Measurements from ENCODE around the gene KLHL8. TPM values are rescaled to one million over a fixed set of nuclear protein-coding genes. Genes with fewer than 3 reads are reported as not detected.

KLHL8 gene
- polyA plus RNA-seq, 1 donor (not counting 4 experiments of a cell fraction or from before 2014, with no cell fraction given), result 6.7 TPM

GRCh38 chr4:87120010-87120409 lies 100.4 kb downstream of the KLHL8 start:
- TF ChIP-seq EZH2 (IDR thresholded peaks at IDR 0.05; ENCODE audit: low read length), result no peak
- TF ChIP-seq, protein P1, sequence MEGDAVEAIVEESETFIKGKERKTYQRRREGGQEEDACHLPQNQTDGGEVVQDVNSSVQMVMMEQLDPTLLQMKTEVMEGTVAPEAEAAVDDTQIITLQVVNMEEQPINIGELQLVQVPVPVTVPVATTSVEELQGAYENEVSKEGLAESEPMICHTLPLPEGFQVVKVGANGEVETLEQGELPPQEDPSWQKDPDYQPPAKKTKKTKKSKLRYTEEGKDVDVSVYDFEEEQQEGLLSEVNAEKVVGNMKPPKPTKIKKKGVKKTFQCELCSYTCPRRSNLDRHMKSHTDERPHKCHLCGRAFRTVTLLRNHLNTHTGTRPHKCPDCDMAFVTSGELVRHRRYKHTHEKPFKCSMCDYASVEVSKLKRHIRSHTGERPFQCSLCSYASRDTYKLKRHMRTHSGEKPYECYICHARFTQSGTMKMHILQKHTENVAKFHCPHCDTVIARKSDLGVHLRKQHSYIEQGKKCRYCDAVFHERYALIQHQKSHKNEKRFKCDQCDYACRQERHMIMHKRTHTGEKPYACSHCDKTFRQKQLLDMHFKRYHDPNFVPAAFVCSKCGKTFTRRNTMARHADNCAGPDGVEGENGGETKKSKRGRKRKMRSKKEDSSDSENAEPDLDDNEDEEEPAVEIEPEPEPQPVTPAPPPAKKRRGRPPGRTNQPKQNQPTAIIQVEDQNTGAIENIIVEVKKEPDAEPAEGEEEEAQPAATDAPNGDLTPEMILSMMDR (optimal IDR thresholded peaks at IDR 0.05 in 1 of 3, IDR thresholded peaks at IDR 0.05 in 1 of 3, conservative IDR thresholded peaks at IDR 0.05 in 1 of 3; ENCODE audit: extremely low read depth in 1 of 3, insufficient read depth in 2 of 3, low read length in 3 of 3), result no peak
- peak overlapping the region; percentile 99 for H3K4me2 ChIP-seq (ENCODE audit: control insufficient read depth, extremely low read depth, insufficient read depth, low read depth, low read length)
- H2AFZ ChIP-seq (ENCODE audit: control insufficient read depth, low read length), result no peak overlapping the region
- no peak for DNase-seq (ENCODE audit: low read depth, low spot score)
- H3K9me3 ChIP-seq (ENCODE audit: control insufficient read depth, low read depth, low read length), result no peaks in the 10 kb centered on the region
- peaks cover 3% of the 10 kb centered on the region for H3K9me1 ChIP-seq (ENCODE audit: control insufficient read depth, extremely low read depth, insufficient read depth, low read length)
- dilution Hi-C loops (cut with MboI; ENCODE audit: extremely low pct_ligation_motif_present, low sequenced_read_pairs), result no loop called here
- peak overlapping the region in 2 of 3 experiments; percentile 58 to 59 for H3K4me3 ChIP-seq (ENCODE audit: control insufficient read depth in 2 of 3, extremely low read depth in 1 of 3, insufficient read depth in 2 of 3, low read depth in 1 of 3, low read length in 3 of 3)
- H3K27me3 ChIP-seq (ENCODE audit: control insufficient read depth, extremely low read depth, insufficient read depth, low read length), result no peaks in the 10 kb centered on the region
- no peaks in the 10 kb centered on the region for H4K20me1 ChIP-seq (ENCODE audit: control insufficient read depth, extremely low read depth, insufficient read depth, low read length)
- peaks cover 6% of the 10 kb centered on the region for H3K79me2 ChIP-seq (ENCODE audit: control insufficient read depth, insufficient read depth, low read length)
- H3K4me1 ChIP-seq (ENCODE audit: control insufficient read depth, extremely low read depth, insufficient read depth, low read length), result peaks cover 43% of the 10 kb centered on the region
- FAIRE-seq, result peak; percentile 84
- H3K9ac ChIP-seq (ENCODE audit: control insufficient read depth, extremely low read depth, insufficient read depth, low read length), result peak overlapping the region; percentile 70
- H3K27ac ChIP-seq (ENCODE audit: control insufficient read depth, insufficient read depth, low read length), result peak overlapping the region; percentile 86
- peaks cover 3 to 6% of the 10 kb centered on the region in 2 experiments for H3K36me3 ChIP-seq (ENCODE audit: control insufficient read depth in 2 of 2, extremely low read depth in 1 of 2, insufficient read depth in 2 of 2, low read length in 2 of 2)

DNA sequence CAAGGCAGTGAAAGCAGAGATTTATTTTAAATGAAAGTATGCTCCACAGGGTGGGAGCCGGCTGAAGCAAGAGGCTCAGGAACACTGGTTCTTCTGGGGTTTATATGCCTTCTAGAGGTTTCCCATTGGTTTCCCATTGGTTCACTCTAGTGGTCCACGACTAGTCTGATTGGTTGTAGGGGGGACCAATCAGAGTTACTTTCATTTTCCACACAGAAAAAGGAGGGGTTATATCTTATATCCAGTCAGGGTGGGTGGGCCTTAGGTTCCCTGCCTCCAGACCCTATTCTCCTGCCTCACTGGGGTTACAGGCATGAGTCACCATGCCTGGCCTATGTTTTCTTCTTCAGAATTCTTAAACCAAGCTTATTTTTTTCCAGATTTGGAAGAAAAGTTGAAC lies 101.6 kb downstream of the KLHL8 start:
- Histone ChIP-seq H3K27me3 (ENCODE audit: control insufficient read depth, extremely low read depth, insufficient read depth, low read length) (no peaks in the 10 kb centered on the region), H3K4me2 (ENCODE audit: control insufficient read depth, extremely low read depth, insufficient read depth, low read depth, low read length) (no peak overlapping the region), H3K4me3 (ENCODE audit: control insufficient read depth in 2 of 3, extremely low read depth in 1 of 3, insufficient read depth in 2 of 3, low read depth in 1 of 3, low read length in 3 of 3) (no peak overlapping the region), H3K27ac (ENCODE audit: control insufficient read depth, insufficient read depth, low read length) (peak overlapping the region; percentile 18), H3K4me1 (ENCODE audit: control insufficient read depth, extremely low read depth, insufficient read depth, low read length) (peaks cover 43% of the 10 kb centered on the region), H3K79me2 (ENCODE audit: control insufficient read depth, insufficient read depth, low read length) (peaks cover 4% of the 10 kb centered on the region), H2AFZ (ENCODE audit: control insufficient read depth, low read length) (no peak overlapping the region), H4K20me1 (ENCODE audit: control insufficient read depth, extremely low read depth, insufficient read depth, low read length) (no peaks in the 10 kb centered on the region), H3K9me1 (ENCODE audit: control insufficient read depth, extremely low read depth, insufficient read depth, low read length) (peaks cover 3% of the 10 kb centered on the region), H3K36me3 (ENCODE audit: control insufficient read depth in 2 of 2, extremely low read depth in 1 of 2, insufficient read depth in 2 of 2, low read length in 2 of 2) (peaks cover 7 to 8% of the 10 kb centered on the region in 2 experiments), H3K9ac (ENCODE audit: control insufficient read depth, extremely low read depth, insufficient read depth, low read length) (no peak overlapping the region), H3K9me3 (ENCODE audit: control insufficient read depth, low read depth, low read length) (no peaks in the 10 kb centered on the region)
- FAIRE-seq (no peak), DNase-seq (ENCODE audit: low read depth, low spot score) (no peak)
- dilution Hi-C loops (cut with MboI; ENCODE audit: extremely low pct_ligation_motif_present, low sequenced_read_pairs), result no loop called here
- TF ChIP-seq, protein P1 (optimal IDR thresholded peaks at IDR 0.05 in 1 of 3, IDR thresholded peaks at IDR 0.05 in 1 of 3, conservative IDR thresholded peaks at IDR 0.05 in 1 of 3; ENCODE audit: extremely low read depth in 1 of 3, insufficient read depth in 2 of 3, low read length in 3 of 3), result no peak
- TF ChIP-seq EZH2 (IDR thresholded peaks at IDR 0.05; ENCODE audit: low read length), result no peak

Data from keratinocyte (primary cell).